ENCODE results near the gene TEX44.
"Not testable (repeated sequence)": the region's sequence is repeated elsewhere in the genome, so short reads cannot be mapped to it uniquely, and the experiment has no call there.

The TEX44 gene

DNA sequence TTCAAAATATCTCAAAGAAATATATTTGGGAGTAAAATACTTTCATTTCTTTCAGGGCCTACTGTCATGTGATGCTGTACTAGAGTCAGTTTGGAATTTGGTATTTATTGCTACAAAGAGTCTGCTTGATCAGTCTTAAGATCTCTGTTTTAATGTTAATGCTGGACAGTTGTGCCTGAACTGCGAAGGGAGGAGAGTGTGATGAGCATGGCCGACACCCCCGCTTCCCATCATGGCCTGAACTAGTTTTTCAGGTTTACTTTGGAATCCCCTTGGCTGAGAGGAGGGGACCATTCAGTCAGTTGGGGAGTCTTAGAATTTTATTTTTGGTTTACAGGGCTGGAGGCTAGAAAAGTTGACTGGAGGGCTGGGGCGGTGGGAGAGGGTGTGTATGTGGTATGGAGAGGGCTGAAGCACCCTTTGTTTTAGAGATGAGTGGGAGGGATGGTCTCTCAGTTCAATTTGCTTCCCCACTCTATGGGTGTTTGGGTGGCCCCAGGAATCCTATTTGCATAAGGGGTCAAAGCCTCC lies 20.9 kb upstream of the TEX44 start:
- no peak for FAIRE-seq

DNA sequence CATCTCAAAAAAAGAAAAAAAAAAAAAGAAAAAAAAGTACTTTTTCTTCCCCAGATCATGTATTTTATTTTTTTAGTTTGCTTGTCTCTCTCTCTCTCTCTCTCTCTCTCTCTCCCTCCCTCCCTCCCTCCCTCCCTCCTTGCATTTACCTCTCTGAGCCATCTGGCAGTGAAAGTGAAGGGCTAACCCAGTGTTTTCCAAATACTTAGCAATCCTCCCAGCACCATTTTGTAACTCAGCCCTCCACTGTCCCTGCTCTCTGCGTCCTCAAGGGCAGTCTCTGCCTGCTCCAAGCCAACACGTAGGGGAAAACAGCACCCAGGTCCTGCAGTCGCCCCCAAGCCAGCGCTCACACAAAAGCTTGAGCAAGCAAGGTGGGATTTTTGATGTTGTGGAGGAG lies 19.6 kb upstream of the TEX44 start:
- FAIRE-seq = no peak

DNA sequence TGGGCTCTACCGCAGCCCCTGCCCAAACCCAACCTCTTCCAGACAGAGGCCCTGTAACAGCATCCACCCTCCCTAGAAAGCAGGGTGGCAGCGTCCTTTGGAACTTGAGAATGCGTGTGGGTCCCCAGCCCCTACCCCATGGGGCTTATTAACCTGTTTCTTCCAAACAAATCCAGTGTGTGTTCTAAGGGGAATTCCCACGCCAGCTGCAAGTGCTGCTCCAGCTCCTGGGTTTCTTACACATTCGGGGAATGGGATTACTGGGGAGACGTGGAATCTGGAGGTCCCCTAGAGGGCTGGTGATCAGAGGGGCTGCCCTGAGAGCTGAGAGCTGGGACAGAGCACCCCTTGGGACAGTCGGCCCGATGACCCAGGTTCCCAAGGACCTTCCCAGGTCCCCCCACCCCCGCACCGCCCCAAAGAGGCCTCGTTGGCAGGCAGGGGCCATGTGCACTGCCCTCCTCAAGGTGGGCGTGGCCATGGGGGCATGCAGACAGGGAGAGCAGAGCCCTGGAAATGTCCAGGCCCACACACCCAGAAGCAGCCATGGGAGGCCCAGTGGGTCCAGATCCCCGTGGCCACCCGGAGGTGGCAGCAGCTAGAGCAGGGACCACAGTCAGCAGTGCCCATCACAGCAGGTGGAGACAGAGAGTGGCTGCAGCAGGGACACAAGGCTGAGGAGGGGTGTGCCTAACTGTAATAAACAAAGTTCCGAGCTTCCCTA lies 18.8 kb upstream of the TEX44 start:
- no peak for FAIRE-seq

DNA sequence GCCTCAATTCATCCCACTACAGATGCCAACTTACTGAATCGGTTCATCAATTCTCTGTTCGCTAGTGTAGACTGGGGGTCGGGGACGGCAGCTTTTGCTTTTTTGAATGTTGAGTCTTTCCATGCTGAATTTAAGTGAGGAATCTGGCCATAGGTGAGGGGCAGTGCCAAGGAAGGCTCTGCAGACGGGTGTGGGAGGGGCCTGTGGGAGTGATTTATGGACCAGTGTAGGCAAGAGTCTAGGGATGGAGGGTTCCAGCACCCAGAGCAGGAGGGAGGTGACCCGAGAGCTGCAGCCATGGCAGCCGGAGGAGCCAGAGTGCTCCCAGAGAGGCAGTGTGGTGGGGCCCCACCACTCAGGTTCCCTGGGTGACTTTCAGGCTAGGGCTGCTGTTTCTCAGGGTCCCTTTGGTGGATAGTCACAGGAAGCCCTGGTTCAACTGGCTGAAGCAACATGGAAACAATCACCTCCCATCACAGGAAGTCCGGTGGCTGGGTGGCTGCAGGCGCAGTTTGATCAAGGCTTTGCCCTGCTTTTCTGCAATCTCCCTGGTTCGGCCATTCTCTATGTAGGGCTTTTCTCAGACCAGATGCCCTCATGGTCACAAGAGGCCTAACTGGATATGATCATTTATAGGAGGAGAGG lies 16.9 kb upstream of the TEX44 start:
- FAIRE-seq = no peak

- no peak for FAIRE-seq
Observed at GRCh38 chr2:231576465-231576864, 16.2 kb upstream of the TEX44 start.

GRCh38 chr2:231578655-231579054 lies 14.0 kb upstream of the TEX44 start:
- not testable (repeated sequence) for FAIRE-seq

DNA sequence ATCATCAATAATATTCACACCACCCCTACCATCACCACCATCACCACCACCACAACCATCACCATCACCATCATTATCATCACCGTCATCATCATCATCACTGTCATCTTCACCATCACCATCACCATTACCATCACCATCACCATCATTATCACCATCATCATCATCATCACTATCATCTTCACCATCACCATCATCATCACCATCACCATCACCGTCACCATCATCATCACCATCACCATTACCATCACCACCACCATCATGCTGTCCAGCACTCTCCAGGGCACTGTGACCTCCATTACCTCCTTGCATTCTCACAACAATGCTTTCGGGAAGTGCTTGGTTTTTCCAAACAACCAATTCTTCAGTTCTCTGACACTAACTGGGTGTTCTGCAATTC lies 13.1 kb upstream of the TEX44 start:
- FAIRE-seq = no peak

GRCh38 chr2:231581328-231581727 lies 11.3 kb upstream of the TEX44 start:
- no peak for FAIRE-seq

- no peak for FAIRE-seq
Observed at GRCh38 chr2:231583982-231584381, 8.7 kb upstream of the TEX44 start.

DNA sequence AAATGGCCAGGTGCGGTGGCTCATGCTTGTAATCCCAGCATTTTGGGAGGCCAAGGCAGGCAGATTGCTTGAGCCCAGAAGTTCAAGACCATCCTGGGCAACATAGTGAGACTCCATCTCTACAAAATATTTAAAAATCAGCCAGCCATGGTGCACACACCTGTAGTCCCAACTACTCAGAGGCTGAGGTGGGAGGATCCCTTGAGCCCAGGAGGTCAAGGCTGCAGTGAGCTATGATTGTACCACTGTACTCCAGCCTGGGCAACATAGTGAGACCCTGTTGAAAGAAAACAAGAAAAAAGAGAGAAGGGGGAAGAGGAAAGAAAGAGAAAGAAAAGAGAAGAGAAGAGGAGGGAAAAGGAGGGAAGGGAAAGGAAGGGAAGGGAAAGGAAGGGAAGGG lies 4.9 kb upstream of the TEX44 start:
- not testable (repeated sequence) for FAIRE-seq

- no peak for FAIRE-seq
Observed at GRCh38 chr2:231589656-231590055, 3.0 kb upstream of the TEX44 start.

- no peak for FAIRE-seq
Observed at GRCh38 chr2:231590614-231591013, 2.0 kb upstream of the TEX44 start.

- no peak for FAIRE-seq
Observed at GRCh38 chr2:231593666-231594065, 1.0 kb downstream of the TEX44 start.

- no peak for FAIRE-seq
Observed at GRCh38 chr2:231597014-231597611, 4.4 kb downstream of the TEX44 start.

DNA sequence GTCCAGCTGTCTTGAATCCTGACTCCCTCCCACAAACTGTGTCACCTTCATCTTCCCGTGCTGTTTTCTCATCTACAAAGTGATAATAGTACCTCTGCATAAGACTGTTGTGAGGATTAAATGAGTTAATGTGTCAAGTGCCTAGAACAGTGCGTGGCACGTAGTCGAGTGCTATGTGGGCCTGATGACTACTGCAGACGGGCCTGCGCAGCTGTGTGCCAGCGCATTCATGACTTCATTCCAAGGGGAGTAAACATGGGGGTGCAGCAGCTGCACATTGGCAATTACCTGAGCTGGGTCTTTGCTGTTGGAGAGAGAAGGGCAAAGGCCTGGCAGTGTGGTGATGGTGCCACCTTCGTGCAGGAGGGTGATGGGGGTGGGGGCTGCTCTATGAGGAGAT lies 5.0 kb downstream of the TEX44 start:
- FAIRE-seq = no peak

- no peak for FAIRE-seq
Observed at GRCh38 chr2:231600619-231601355, 8.1 kb downstream of the TEX44 start.

- FAIRE-seq = peak; percentile 98
Observed at GRCh38 chr2:231601356-231602229, 8.9 kb downstream of the TEX44 start.

- no peak for FAIRE-seq
Observed at GRCh38 chr2:231602859-231603467, 10.3 kb downstream of the TEX44 start.

DNA sequence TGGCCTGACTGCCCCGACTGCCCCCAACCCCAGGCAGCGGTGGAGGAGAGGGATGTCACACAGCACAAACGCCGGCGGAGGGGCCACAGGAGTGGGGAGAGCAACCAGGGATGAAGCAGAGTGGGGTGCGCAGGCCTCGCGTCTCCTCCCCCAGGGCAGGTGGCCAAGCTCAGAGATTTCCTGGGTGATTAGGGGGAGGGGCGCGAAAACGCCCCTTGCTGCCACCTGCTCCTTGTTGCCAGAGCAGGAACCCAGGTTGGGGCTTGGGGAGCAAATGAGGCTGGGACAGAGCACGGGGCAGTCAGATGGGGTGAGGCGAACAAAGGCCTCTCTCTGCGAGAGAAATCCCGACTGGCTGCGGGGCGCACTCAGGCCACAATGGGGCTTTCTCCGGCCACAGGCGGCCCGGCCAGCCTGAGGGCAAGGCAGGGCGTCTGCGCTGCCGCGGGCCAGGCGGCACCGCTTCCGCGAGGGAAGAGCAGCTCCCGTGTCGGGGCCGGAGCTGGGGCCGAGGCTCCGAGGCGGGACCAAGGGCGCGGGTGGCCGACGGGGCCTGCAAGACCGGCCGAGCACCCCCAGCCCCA lies 11.5 kb downstream of the TEX44 start:
- FAIRE-seq = no peak

DNA sequence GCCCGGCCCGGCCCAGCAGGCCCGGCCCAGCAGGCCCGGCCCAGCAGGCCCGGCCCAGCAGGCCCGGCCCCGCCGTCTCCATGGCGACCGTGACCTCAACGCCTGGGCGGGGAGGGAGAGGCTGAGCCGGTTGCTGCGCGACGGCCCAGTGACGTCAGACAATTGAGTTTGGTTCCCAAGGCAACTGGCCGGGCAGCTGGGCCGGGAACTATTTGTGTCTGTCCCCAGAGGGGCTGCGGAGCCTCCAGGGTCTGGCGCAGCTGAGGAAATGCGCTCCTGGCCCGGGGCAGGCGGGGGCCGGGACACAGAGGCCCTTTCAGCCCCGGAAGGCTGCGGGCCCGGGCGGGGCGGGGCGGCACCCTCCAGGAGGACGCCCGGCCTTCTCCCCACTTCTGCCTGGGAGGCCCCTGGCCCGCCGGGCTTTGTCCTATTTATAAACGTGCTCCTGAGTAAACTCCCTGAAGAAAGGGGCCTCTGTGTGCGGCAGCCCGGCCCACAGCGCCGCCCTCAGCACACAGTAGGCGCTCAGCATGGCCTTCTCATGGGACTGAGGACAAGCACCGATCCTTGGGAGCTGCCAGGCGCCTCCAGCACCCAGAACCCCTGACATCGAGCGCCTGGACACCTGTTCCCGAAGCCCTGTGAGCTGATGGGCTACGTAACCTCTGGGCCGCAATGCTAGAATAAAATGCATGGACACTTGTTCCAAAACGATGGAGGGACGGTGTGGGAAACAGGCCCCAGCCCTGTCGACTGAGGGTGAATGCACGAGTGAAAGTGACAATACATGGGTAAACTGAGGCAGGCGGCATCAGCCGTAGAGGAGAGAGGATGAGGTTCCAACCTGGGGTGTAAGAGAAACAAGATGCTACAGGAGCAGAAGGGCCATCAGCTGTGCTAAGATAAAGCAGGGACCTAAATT lies 12.3 kb downstream of the TEX44 start:
- FAIRE-seq = peak; percentile 56

Data from G401.6 (cell line).